ENCODE measurements around the gene MSRB3.

The MSRB3 gene

GRCh38 chr12:65387396-65387795 lies 108.9 kb downstream of the MSRB3 start:
- Mint-ChIP-seq H3K4me1 (no peaks in the 10 kb centered on the region), H3K4me3 (no peak overlapping the region), H3K9me3 (no peaks in the 10 kb centered on the region), H3K27ac (no peak overlapping the region), H3K27me3 (no peaks in the 10 kb centered on the region)
- DNase-seq: no peak
- ATAC-seq: no peak

GRCh38 chr12:65389436-65389835 lies 111.0 kb downstream of the MSRB3 start:
- no peaks in the 10 kb centered on the region for H3K27me3 Mint-ChIP-seq
- H3K9me3 Mint-ChIP-seq: peaks cover 0 to 1% of the 10 kb centered on the region in 2 donors
- no peak for ATAC-seq
- DNase-seq: no peak
- no peak overlapping the region for H3K4me3 Mint-ChIP-seq
- no peaks in the 10 kb centered on the region for H3K4me1 Mint-ChIP-seq
- H3K27ac Mint-ChIP-seq: no peak overlapping the region

- Mint-ChIP-seq H3K4me3 (no peak overlapping the region), H3K27ac (no peak overlapping the region), H3K9me3 (peaks cover 0 to 8% of the 10 kb centered on the region in 2 donors), H3K4me1 (no peaks in the 10 kb centered on the region), H3K27me3 (no peaks in the 10 kb centered on the region)
- no peak for ATAC-seq
- no peak for DNase-seq
These were observed 113.2 kb downstream of the MSRB3 start for GRCh38 chr12:65391711-65392110.

- H3K27ac Mint-ChIP-seq: no peak overlapping the region
These were observed 114.0 kb downstream of the MSRB3 start for GRCh38 chr12:65392491-65392890.

GRCh38 chr12:65403188-65403587 lies 124.7 kb downstream of the MSRB3 start:
- Mint-ChIP-seq H3K9me3 (peaks cover 6 to 35% of the 10 kb centered on the region in 2 donors), H3K4me3 (no peak overlapping the region)

More at GRCh38 chr12:65392491-65392890, 114.0 kb downstream of the MSRB3 start:
- no peak for DNase-seq
- Mint-ChIP-seq H3K4me3 (no peak overlapping the region), H3K4me1 (no peaks in the 10 kb centered on the region), H3K27me3 (no peaks in the 10 kb centered on the region), H3K9me3 (peaks cover 0 to 13% of the 10 kb centered on the region in 2 donors)
- no peak for ATAC-seq

GRCh38 chr12:65407388-65408149 lies 129.1 kb downstream of the MSRB3 start:
- no peak overlapping the region for H3K27ac Mint-ChIP-seq
- H3K27me3 Mint-ChIP-seq: no peaks in the 10 kb centered on the region
- ATAC-seq (no peak), DNase-seq (no peak)
- no peaks in the 10 kb centered on the region for H3K4me1 Mint-ChIP-seq
- H3K4me3 Mint-ChIP-seq: no peak overlapping the region
- peaks cover 0 to under 1% of the 10 kb centered on the region in 2 donors for H3K9me3 Mint-ChIP-seq

More at GRCh38 chr12:65403188-65403587, 124.7 kb downstream of the MSRB3 start:
- Mint-ChIP-seq H3K4me1 (no peaks in the 10 kb centered on the region), H3K27ac (no peak overlapping the region), H3K27me3 (no peaks in the 10 kb centered on the region)
- ATAC-seq (no peak), DNase-seq (no peak)

GRCh38 chr12:65408441-65408840 lies 130.0 kb downstream of the MSRB3 start:
- no peak for DNase-seq
- no peak overlapping the region for H3K4me3 Mint-ChIP-seq
- no peaks in the 10 kb centered on the region for H3K27me3 Mint-ChIP-seq
- H3K27ac Mint-ChIP-seq: no peak overlapping the region
- no peaks in the 10 kb centered on the region for H3K4me1 Mint-ChIP-seq
- H3K9me3 Mint-ChIP-seq: no peaks in the 10 kb centered on the region
- no peak for ATAC-seq

- H3K4me3 Mint-ChIP-seq: no peak overlapping the region
- H3K4me1 Mint-ChIP-seq: no peaks in the 10 kb centered on the region
- H3K9me3 Mint-ChIP-seq: no peaks in the 10 kb centered on the region
- H3K27ac Mint-ChIP-seq: no peak overlapping the region
- H3K27me3 Mint-ChIP-seq: no peaks in the 10 kb centered on the region
- ATAC-seq (no peak), DNase-seq (no peak)
These were observed 131.2 kb downstream of the MSRB3 start for GRCh38 chr12:65409726-65410125.

GRCh38 chr12:65411171-65411570 lies 132.7 kb downstream of the MSRB3 start:
- DNase-seq (no peak), ATAC-seq (no peak)
- Mint-ChIP-seq H3K4me1 (no peaks in the 10 kb centered on the region), H3K27ac (no peak overlapping the region), H3K27me3 (no peaks in the 10 kb centered on the region), H3K9me3 (no peaks in the 10 kb centered on the region), H3K4me3 (no peak overlapping the region)

- Mint-ChIP-seq H3K27ac (no peak overlapping the region), H3K4me1 (no peaks in the 10 kb centered on the region)
- no peak for DNase-seq
These were observed 136.0 kb downstream of the MSRB3 start for GRCh38 chr12:65414526-65414925.

GRCh38 chr12:65415826-65416225 lies 137.3 kb downstream of the MSRB3 start:
- no peaks in the 10 kb centered on the region for H3K27me3 Mint-ChIP-seq
- ATAC-seq: no peak
- H3K4me1 Mint-ChIP-seq: no peaks in the 10 kb centered on the region
- H3K27ac Mint-ChIP-seq: no peak overlapping the region
- DNase-seq: no peak
- H3K4me3 Mint-ChIP-seq: no peak overlapping the region
- H3K9me3 Mint-ChIP-seq: peaks cover 0 to 17% of the 10 kb centered on the region in 2 donors

More at GRCh38 chr12:65414526-65414925, 136.0 kb downstream of the MSRB3 start:
- Mint-ChIP-seq H3K9me3 (peaks cover 0 to 6% of the 10 kb centered on the region in 2 donors), H3K4me3 (no peak overlapping the region), H3K27me3 (no peaks in the 10 kb centered on the region)
- no peak for ATAC-seq

- H3K4me1 Mint-ChIP-seq: no peaks in the 10 kb centered on the region
- no peak overlapping the region for H3K4me3 Mint-ChIP-seq
- no peak for ATAC-seq
- H3K27me3 Mint-ChIP-seq: no peaks in the 10 kb centered on the region
- H3K9me3 Mint-ChIP-seq: peaks cover 11 to 26% of the 10 kb centered on the region in 2 donors
- H3K27ac Mint-ChIP-seq: no peak overlapping the region
- DNase-seq: no peak
These were observed 141.0 kb downstream of the MSRB3 start for GRCh38 chr12:65419284-65420072.

GRCh38 chr12:65420941-65421340 lies 142.5 kb downstream of the MSRB3 start:
- Mint-ChIP-seq H3K9me3 (peaks cover 11 to 26% of the 10 kb centered on the region in 2 donors), H3K4me1 (no peaks in the 10 kb centered on the region), H3K27ac (no peak overlapping the region), H3K27me3 (no peaks in the 10 kb centered on the region), H3K4me3 (no peak overlapping the region)
- no peak for DNase-seq
- no peak for ATAC-seq

- Mint-ChIP-seq H3K9me3 (peaks cover 0 to 6% of the 10 kb centered on the region in 2 donors), H3K27me3 (peaks cover 9% of the 10 kb centered on the region), H3K27ac (no peak overlapping the region), H3K4me3 (no peak overlapping the region), H3K4me1 (no peaks in the 10 kb centered on the region)
- DNase-seq (no peak), ATAC-seq (no peak)
These were observed 149.2 kb downstream of the MSRB3 start for GRCh38 chr12:65427646-65428045.

GRCh38 chr12:65430006-65430405 lies 151.5 kb downstream of the MSRB3 start:
- H3K4me3 Mint-ChIP-seq: no peak overlapping the region
- H3K27me3 Mint-ChIP-seq: peaks cover 9% of the 10 kb centered on the region
- H3K27ac Mint-ChIP-seq: no peak overlapping the region
- no peak for DNase-seq
- ATAC-seq: no peak
- H3K9me3 Mint-ChIP-seq: peaks cover 0 to 6% of the 10 kb centered on the region in 2 donors
- H3K4me1 Mint-ChIP-seq: no peaks in the 10 kb centered on the region
